ENCODE data around the gene SPTBN5.

The SPTBN5 gene

GRCh38 chr15:41853831-41854230, 40.0 kb downstream of the SPTBN5 start:
- no peak overlapping the region for H3K9ac ChIP-seq
- peaks cover 0 to 5% (median 0%) of the 10 kb centered on the region in 11 experiments; a peak in 4 of 22 replicates for H3K36me3 ChIP-seq
- H3K4me2 ChIP-seq, result no peak overlapping the region
- H3K4me1 ChIP-seq, result peaks cover 0 to 40% (median 31%) of the 10 kb centered on the region in 10 experiments; a peak in 18 of 20 replicates
- H4K20me1 ChIP-seq, result peaks cover 0 to 66% (median 0%) of the 10 kb centered on the region in 11 experiments; a peak in 4 of 22 replicates
- peaks cover 3 to 10% (median 7%) of the 10 kb centered on the region in 11 experiments; a peak in 13 of 22 replicates for H3K27me3 ChIP-seq
- no peak overlapping the region for H3K27ac ChIP-seq
- no peak for TF ChIP-seq Cebpa-rat (IDR thresholded peaks at IDR 0.05)
- H3K4me3 ChIP-seq, result no peak overlapping the region
- no peaks in the 10 kb centered on the region for H3K9me3 ChIP-seq (replicated peaks in 1 of 11)

- Histone ChIP-seq H3K27me3 (peaks cover 3 to 10% (median 7%) of the 10 kb centered on the region in 11 experiments; a peak in 13 of 22 replicates), H3K36me3 (peaks cover 0 to 14% (median 8%) of the 10 kb centered on the region in 11 experiments; a peak in 15 of 22 replicates), H3K4me3 (no peak overlapping the region), H3K4me1 (peaks cover 0 to 35% (median 31%) of the 10 kb centered on the region in 10 experiments; a peak in 18 of 20 replicates), H3K9me3 (replicated peaks in 1 of 11) (no peaks in the 10 kb centered on the region), H4K20me1 (peaks cover 0 to 75% (median 0%) of the 10 kb centered on the region in 11 experiments; a peak in 4 of 22 replicates), H3K9ac (no peak overlapping the region), H3K27ac (no peak overlapping the region; a peak in 1 of 22 replicates), H3K4me2 (no peak overlapping the region)
- TF ChIP-seq Cebpa-rat (IDR thresholded peaks at IDR 0.05), result no peak
These were observed 40.9 kb downstream of the SPTBN5 start for GRCh38 chr15:41852736-41853590.

GRCh38 chr15:41851755-41852370, 42.0 kb downstream of the SPTBN5 start:
- Histone ChIP-seq H3K27ac (no peak overlapping the region), H3K4me2 (peak overlapping the region in 1 of 11 experiments; percentile 10; a peak in 1 of 22 replicates), H4K20me1 (peaks cover 0 to 82% (median 0%) of the 10 kb centered on the region in 11 experiments; a peak in 4 of 22 replicates), H3K9me3 (replicated peaks in 1 of 11) (no peaks in the 10 kb centered on the region), H3K4me3 (no peak overlapping the region), H3K4me1 (peaks cover 0 to 35% (median 31%) of the 10 kb centered on the region in 10 experiments; a peak in 18 of 20 replicates), H3K36me3 (peaks cover 8 to 25% (median 19%) of the 10 kb centered on the region in 11 experiments; a peak in 21 of 22 replicates), H3K27me3 (peaks cover 3 to 10% (median 7%) of the 10 kb centered on the region in 11 experiments; a peak in 13 of 22 replicates), H3K9ac (no peak overlapping the region)
- TF ChIP-seq Cebpa-rat (IDR thresholded peaks at IDR 0.05), result no peak

- H3K36me3 ChIP-seq, result peaks cover 13 to 32% (median 26%) of the 10 kb centered on the region in 11 experiments; a peak in 21 of 22 replicates
- H3K27me3 ChIP-seq, result peaks cover 3 to 10% (median 7%) of the 10 kb centered on the region in 11 experiments; a peak in 13 of 22 replicates
These were observed 42.7 kb downstream of the SPTBN5 start for GRCh38 chr15:41851167-41851523.

GRCh38 chr15:41850482-41851166, 43.2 kb downstream of the SPTBN5 start:
- H3K4me1 ChIP-seq, result peaks cover 0 to 27% (median 23%) of the 10 kb centered on the region in 10 experiments; a peak in 18 of 20 replicates
- no peaks in the 10 kb centered on the region for H3K9me3 ChIP-seq (replicated peaks in 1 of 11)
- peak overlapping the region; percentile 14 to 81 (median 67); a peak in 20 of 22 replicates for H3K4me2 ChIP-seq
- TF ChIP-seq Cebpa-rat (IDR thresholded peaks at IDR 0.05), result peak in 8 of 11 experiments; percentile 41 to 82 (median 66); a peak in 12 of 22 replicates
- peak overlapping the region in 2 of 11 experiments; percentile 4 to 18; a peak in 1 of 22 replicates for H3K9ac ChIP-seq
- H3K36me3 ChIP-seq, result peaks cover 19 to 37% (median 31%) of the 10 kb centered on the region in 11 experiments; a peak in 21 of 22 replicates
- H3K27me3 ChIP-seq, result peaks cover 3 to 10% (median 7%) of the 10 kb centered on the region in 11 experiments; a peak in 13 of 22 replicates
- H3K27ac ChIP-seq, result no peak overlapping the region
- H3K4me3 ChIP-seq, result no peak overlapping the region
- peaks cover 0 to 84% (median 0%) of the 10 kb centered on the region in 11 experiments; a peak in 5 of 22 replicates for H4K20me1 ChIP-seq

More at GRCh38 chr15:41851167-41851523, 42.7 kb downstream of the SPTBN5 start:
- no peaks in the 10 kb centered on the region for H3K9me3 ChIP-seq (replicated peaks in 1 of 11)
- TF ChIP-seq Cebpa-rat (IDR thresholded peaks at IDR 0.05), result no peak
- 0 out of 22 replicates have a peak overlapping the region, but pooled peaks of 2 of the 11 experiments have one; percentile 4 to 18 for H3K9ac ChIP-seq
- H4K20me1 ChIP-seq, result peaks cover 0 to 85% (median 0%) of the 10 kb centered on the region in 11 experiments; a peak in 4 of 22 replicates
- H3K27ac ChIP-seq, result no peak overlapping the region
- H3K4me2 ChIP-seq, result peak overlapping the region; percentile 14 to 81 (median 67); a peak in 18 of 22 replicates
- H3K4me1 ChIP-seq, result peaks cover 0 to 32% (median 28%) of the 10 kb centered on the region in 10 experiments; a peak in 18 of 20 replicates
- H3K4me3 ChIP-seq, result no peak overlapping the region

- Histone ChIP-seq H3K36me3 (peaks cover 19 to 44% (median 38%) of the 10 kb centered on the region in 11 experiments; a peak in 21 of 22 replicates), H3K4me3 (no peak overlapping the region), H3K9me3 (replicated peaks in 1 of 11) (no peaks in the 10 kb centered on the region), H3K4me2 (peak overlapping the region in 8 of 11 experiments; percentile 47 to 81 (median 68); a peak in 6 of 22 replicates), H3K27ac (no peak overlapping the region), H3K9ac (peak overlapping the region in 1 of 11 experiments; percentile 18; a peak in 1 of 22 replicates), H3K4me1 (peaks cover 0 to 20% (median 16%) of the 10 kb centered on the region in 10 experiments; a peak in 18 of 20 replicates), H3K27me3 (peaks cover 3 to 10% (median 7%) of the 10 kb centered on the region in 11 experiments; a peak in 13 of 22 replicates), H4K20me1 (peaks cover 0 to 83% (median 0%) of the 10 kb centered on the region in 11 experiments; a peak in 5 of 22 replicates)
- no peak for TF ChIP-seq Cebpa-rat (IDR thresholded peaks at IDR 0.05)
These were observed 44.0 kb downstream of the SPTBN5 start for GRCh38 chr15:41849861-41850260.

GRCh38 chr15:41849204-41849603, 44.6 kb downstream of the SPTBN5 start:
- Histone ChIP-seq H3K4me1 (peaks cover 0 to 17% (median 15%) of the 10 kb centered on the region in 10 experiments; a peak in 18 of 20 replicates), H3K27ac (no peak overlapping the region), H3K9me3 (replicated peaks in 1 of 11) (no peaks in the 10 kb centered on the region), H3K4me2 (no peak overlapping the region), H3K9ac (no peak overlapping the region), H3K36me3 (peaks cover 19 to 51% (median 44%) of the 10 kb centered on the region in 11 experiments; a peak in 21 of 22 replicates), H4K20me1 (peaks cover 0 to 85% (median 0%) of the 10 kb centered on the region in 11 experiments; a peak in 5 of 22 replicates), H3K27me3 (peaks cover 3 to 10% (median 7%) of the 10 kb centered on the region in 11 experiments; a peak in 13 of 22 replicates), H3K4me3 (no peak overlapping the region)
- TF ChIP-seq Cebpa-rat (IDR thresholded peaks at IDR 0.05), result no peak
